Stimulated activated CD8-positive, alpha-beta memory T cell treated with anti-CD3 and anti-CD28 coated beads, Interleukin-7, amount 100 ng/mL, for 24 hours (primary cell): ENCODE results near the gene SLC15A5.

ENCODE experiments used
- DNase-seq: peaks from one replicate; pipeline ENCODE4 v3.0.0-alpha.2; 2020; ENCODE audit warnings: low read depth

The SLC15A5 gene

GRCh38 chr12:16277585-16277984 is at the start of gene SLC15A5:
Gene SLC15A5, minus strand, starts transcription at chr12:16277685. Its CDS starts 0 bp downstream, at chr12:16277685.
- DNase-seq = no peak

GRCh38 chr12:16325426-16325825 is 47.9 kb upstream of the SLC15A5 start:
- DNase-seq = no peak

- no peak for DNase-seq
Observed at GRCh38 chr12:16324772-16325171, 47.3 kb upstream of the SLC15A5 start.

GRCh38 chr12:16324272-16324671 is 46.8 kb upstream of the SLC15A5 start:
- no peak for DNase-seq

GRCh38 chr12:16323638-16324037 is 46.2 kb upstream of the SLC15A5 start:
- no peak for DNase-seq

- no peak for DNase-seq
Observed at GRCh38 chr12:16323010-16323409, 45.5 kb upstream of the SLC15A5 start.

GRCh38 chr12:16310934-16311333 is 33.4 kb upstream of the SLC15A5 start:
- DNase-seq = no peak

- DNase-seq = no peak
Observed at GRCh38 chr12:16307856-16308475, 30.5 kb upstream of the SLC15A5 start.

GRCh38 chr12:16303939-16304338 is 26.5 kb upstream of the SLC15A5 start:
- DNase-seq = no peak

GRCh38 chr12:16300736-16301135 is 23.3 kb upstream of the SLC15A5 start:
- DNase-seq = no peak

GRCh38 chr12:16300122-16300521 is 22.6 kb upstream of the SLC15A5 start:
- DNase-seq = no peak

- DNase-seq = no peak
Observed at GRCh38 chr12:16299403-16299802, 21.9 kb upstream of the SLC15A5 start.

- DNase-seq = no peak
Observed at GRCh38 chr12:16297521-16297920, 20.0 kb upstream of the SLC15A5 start.

GRCh38 chr12:16294376-16294956 is 17.0 kb upstream of the SLC15A5 start:
- no peak for DNase-seq

- DNase-seq = no peak
Observed at GRCh38 chr12:16291032-16291431, 13.5 kb upstream of the SLC15A5 start.

- DNase-seq = no peak
Observed at GRCh38 chr12:16285586-16285985, 8.1 kb upstream of the SLC15A5 start.

GRCh38 chr12:16282978-16283377 is 5.5 kb upstream of the SLC15A5 start:
- DNase-seq = no peak

GRCh38 chr12:16282081-16282480 is 4.6 kb upstream of the SLC15A5 start:
- no peak for DNase-seq

- DNase-seq = no peak
Observed at GRCh38 chr12:16281157-16281556, 3.7 kb upstream of the SLC15A5 start.

- DNase-seq = no peak
Observed at GRCh38 chr12:16272222-16272621, 5.3 kb downstream of the SLC15A5 start.

GRCh38 chr12:16271062-16271461 is 6.4 kb downstream of the SLC15A5 start:
- no peak for DNase-seq

- no peak for DNase-seq
Observed at GRCh38 chr12:16269946-16270345, 7.5 kb downstream of the SLC15A5 start.

- DNase-seq = no peak
Observed at GRCh38 chr12:16266085-16266484, 11.4 kb downstream of the SLC15A5 start.

- no peak for DNase-seq
Observed at GRCh38 chr12:16261944-16262475, 15.5 kb downstream of the SLC15A5 start.
